Osteocyte (in vitro differentiated cells): ENCODE results near the gene SNX1. TPM values are rescaled to one million over a fixed set of nuclear protein-coding genes. Genes with fewer than 3 reads are reported as not detected.

Experiments used
- DNase-seq: peaks from one replicate; pipeline ENCODE4 v3.0.0; 2021; ENCODE audit warnings: mixed read lengths; ENCODE audit not compliant: unreplicated experiment; ENCODE audit errors: extremely low spot score
- H3K27ac Mint-ChIP-seq: one replicate; pipeline ENCODE4 v1.8.0; 2021; ENCODE audit warnings: mild to moderate bottlenecking, mixed read lengths; ENCODE audit not compliant: unreplicated experiment
- H3K27me3 Mint-ChIP-seq: one replicate; pipeline ENCODE4 v1.8.0; 2021; ENCODE audit warnings: mixed read lengths; ENCODE audit not compliant: unreplicated experiment
- H3K36me3 Mint-ChIP-seq: one replicate; pipeline ENCODE4 v1.8.0; 2021; ENCODE audit warnings: mixed read lengths; ENCODE audit not compliant: unreplicated experiment
- H3K4me1 Mint-ChIP-seq: one replicate; pipeline ENCODE4 v1.8.0; 2021; ENCODE audit warnings: mixed read lengths; ENCODE audit not compliant: unreplicated experiment
- H3K4me3 Mint-ChIP-seq: one replicate; pipeline ENCODE4 v1.8.0; 2021; ENCODE audit warnings: mild to moderate bottlenecking, moderate library complexity, mixed read lengths; ENCODE audit not compliant: unreplicated experiment
- H3K9me3 Mint-ChIP-seq: one replicate; pipeline ENCODE4 v1.8.0; 2021; ENCODE audit warnings: mixed read lengths; ENCODE audit not compliant: unreplicated experiment
- CTCF ChIP-seq: fragments of 200-600 bp; sonication (generic); IDR thresholded peaks from 2 replicates; pipeline ENCODE4 v1.5.0; 2021; ENCODE audit warnings: antibody characterized with exemption, mild to moderate bottlenecking, moderate library complexity
- total RNA-seq: library from RNA; stranded (reverse); gene quantifications from 2 replicates; pipeline ENCODE4 v1.2.1, GENCODE V29; 2021

Gene SNX1
- total RNA-seq, 1 donor from 2014 or later = 101 TPM

GRCh38 chr15:64152507-64153387, 57.0 kb downstream of the SNX1 start:
- no peak for TF ChIP-seq CTCF
- no peak for DNase-seq
- peak overlapping the region; percentile 42 for H3K4me3 Mint-ChIP-seq
- H3K27me3 Mint-ChIP-seq = peaks cover 3% of the 10 kb centered on the region
- H3K9me3 Mint-ChIP-seq = no peaks in the 10 kb centered on the region
- peaks cover 14% of the 10 kb centered on the region for H3K36me3 Mint-ChIP-seq
- no peak overlapping the region for H3K27ac Mint-ChIP-seq
- H3K4me1 Mint-ChIP-seq = peaks cover 11% of the 10 kb centered on the region

- Mint-ChIP-seq H3K27me3 (peaks cover 3% of the 10 kb centered on the region), H3K27ac (peak overlapping the region; percentile 57), H3K4me3 (peak overlapping the region; percentile 45), H3K9me3 (no peaks in the 10 kb centered on the region), H3K36me3 (peaks cover 24% of the 10 kb centered on the region), H3K4me1 (peaks cover 17% of the 10 kb centered on the region)
- peak; percentile 98 for DNase-seq
- TF ChIP-seq CTCF = peak; percentile 96
Observed at GRCh38 chr15:64153480-64154367, 57.9 kb downstream of the SNX1 start.

DNA sequence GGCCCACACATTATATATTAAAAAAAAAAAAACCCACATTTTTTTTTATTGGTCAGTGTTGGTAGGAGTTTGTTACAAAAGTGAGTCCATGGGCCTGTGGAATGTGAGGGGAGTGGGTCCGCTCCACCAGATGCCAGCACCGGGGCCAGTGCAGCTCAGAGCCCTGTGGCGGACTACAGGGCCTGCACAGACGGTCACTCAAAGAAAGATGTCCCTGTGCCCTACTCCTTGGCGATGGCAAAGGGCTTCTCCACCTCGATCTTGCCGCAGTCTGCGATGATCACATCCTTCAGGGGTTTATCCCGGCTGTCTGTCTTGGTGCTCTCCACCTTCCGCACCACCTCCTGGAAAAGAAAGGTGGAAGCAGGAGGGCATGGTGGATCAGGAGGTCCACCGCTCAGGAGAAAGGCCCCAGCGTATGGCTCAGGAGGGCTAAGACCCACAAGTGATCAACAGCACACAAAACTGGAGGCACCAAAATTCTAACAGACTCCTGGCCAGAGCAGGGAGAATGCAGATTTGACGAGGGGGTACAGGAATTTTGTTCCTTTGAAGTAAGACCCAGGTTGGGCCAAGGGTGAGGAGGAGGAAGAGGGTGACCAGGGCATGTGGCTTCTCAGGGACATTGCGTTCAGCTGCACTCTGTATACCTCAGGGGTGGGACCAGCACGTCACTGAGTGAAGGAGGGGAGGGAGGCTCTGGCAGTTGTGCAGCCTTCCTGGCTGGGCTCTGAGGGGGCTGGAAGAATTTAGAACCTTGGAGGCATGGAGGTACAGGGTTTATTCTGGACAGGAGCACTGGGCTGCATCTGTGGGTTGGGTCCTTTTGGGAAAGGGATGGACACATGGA, 60.2 kb downstream of the SNX1 start:
- no peak overlapping the region for H3K27ac Mint-ChIP-seq
- DNase-seq = no peak
- peaks cover 33% of the 10 kb centered on the region for H3K36me3 Mint-ChIP-seq

DNA sequence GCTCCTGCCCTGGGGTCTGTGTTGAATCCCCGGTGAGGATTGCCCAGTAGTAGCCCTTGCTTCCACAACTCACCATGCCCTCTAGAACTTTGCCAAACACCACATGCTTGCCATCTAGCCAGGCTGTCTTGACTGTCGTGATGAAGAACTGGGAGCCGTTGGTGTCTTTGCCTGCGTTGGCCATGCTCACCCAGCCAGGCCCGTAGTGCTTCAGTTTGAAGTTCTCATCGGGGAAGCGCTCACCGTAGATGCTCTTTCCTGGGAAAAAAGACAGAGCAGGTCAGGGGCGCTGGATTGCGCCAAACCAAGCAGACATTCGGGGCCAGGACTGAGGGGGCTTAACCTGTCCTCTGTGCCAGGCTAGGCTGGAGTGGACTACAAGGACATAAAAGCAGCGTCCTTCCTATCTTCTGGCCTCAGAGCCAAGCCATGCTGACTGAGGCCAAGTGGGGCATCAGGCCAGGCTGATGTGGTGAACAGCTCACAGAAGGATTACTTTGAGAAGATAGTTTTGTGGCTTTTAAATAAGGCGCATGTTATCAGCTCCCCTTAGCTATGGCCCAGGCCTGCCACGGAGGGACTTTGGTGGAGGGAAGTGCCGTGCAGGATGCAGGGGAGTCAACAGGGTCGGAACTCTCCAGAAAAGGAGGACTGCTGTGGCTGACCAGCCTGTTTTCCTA, 61.0 kb downstream of the SNX1 start:
- Mint-ChIP-seq H3K4me3 (no peak overlapping the region), H3K4me1 (peaks cover 35% of the 10 kb centered on the region), H3K36me3 (peaks cover 35% of the 10 kb centered on the region), H3K27ac (no peak overlapping the region), H3K9me3 (no peaks in the 10 kb centered on the region), H3K27me3 (peaks cover 3% of the 10 kb centered on the region)
- no peak for TF ChIP-seq CTCF
- DNase-seq = no peak

More for the DNA sequence above, 60.2 kb downstream of the SNX1 start:
- Mint-ChIP-seq H3K4me3 (no peak overlapping the region), H3K9me3 (no peaks in the 10 kb centered on the region), H3K4me1 (peaks cover 31% of the 10 kb centered on the region), H3K27me3 (peaks cover 3% of the 10 kb centered on the region)
- no peak for TF ChIP-seq CTCF
